ENCODE data around the gene MPL.
"Not testable (repeated sequence)": the region's sequence is repeated elsewhere in the genome, so short reads cannot be mapped to it uniquely, and the experiment has no call there.

MPL gene

GRCh38 chr1:43358121-43358745, 20.6 kb downstream of the MPL start:
- no peak for DNase-seq

DNA sequence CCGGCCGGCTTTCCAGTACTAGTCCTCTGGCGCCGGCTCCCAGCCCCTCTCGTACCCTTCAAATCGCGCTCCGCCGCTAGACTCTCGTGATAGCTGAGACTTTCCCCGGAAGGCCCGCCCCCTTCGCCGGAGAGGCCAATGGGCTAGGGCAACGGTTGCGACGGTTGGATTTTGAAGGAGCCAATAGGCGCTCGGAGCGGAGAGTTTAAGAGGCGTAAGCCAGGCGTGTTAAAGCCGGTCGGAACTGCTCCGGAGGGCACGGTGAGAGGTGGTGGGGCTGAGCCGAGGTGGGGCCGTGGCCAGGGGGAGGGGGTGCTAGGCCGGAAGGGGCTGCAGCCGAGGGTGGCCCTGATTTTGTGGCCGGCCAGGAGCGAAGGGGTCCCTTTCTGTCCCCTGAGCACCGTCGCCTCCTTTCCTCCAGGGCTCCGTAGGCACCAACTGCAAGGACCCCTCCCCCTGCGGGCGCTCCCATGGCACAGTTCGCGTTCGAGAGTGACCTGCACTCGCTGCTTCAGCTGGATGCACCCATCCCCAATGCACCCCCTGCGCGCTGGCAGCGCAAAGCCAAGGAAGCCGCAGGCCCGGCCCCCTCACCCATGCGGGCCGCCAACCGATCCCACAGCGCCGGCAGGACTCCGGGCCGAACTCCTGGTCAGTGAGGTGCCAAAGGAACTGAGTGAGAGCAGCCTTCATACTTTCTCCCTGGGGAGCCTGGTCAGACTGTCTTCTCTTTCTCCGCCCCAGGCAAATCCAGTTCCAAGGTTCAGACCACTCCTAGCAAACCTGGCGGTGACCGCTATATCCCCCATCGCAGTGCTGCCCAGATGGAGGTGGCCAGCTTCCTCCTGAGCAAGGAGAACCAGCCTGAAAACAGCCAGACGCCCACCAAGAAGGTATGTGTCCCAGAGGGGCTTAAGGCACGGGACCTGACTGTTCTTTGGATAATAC, 21.4 kb downstream of the MPL start, which contains the start of gene CDC20:
Gene CDC20, plus strand, starts transcription at position 236 of the 948 bp plus-strand sequence. Its CDS starts 235 bp downstream, at position 471.
- DNase-seq = peak; percentile 99

- no peak for DNase-seq
These were observed 22.1 kb downstream of the MPL start for GRCh38 chr1:43359696-43360095.

- no peak for DNase-seq
These were observed 23.0 kb downstream of the MPL start for GRCh38 chr1:43360616-43361015.

GRCh38 chr1:43363283-43363934, 25.8 kb downstream of the MPL start:
- DNase-seq = no peak

DNA sequence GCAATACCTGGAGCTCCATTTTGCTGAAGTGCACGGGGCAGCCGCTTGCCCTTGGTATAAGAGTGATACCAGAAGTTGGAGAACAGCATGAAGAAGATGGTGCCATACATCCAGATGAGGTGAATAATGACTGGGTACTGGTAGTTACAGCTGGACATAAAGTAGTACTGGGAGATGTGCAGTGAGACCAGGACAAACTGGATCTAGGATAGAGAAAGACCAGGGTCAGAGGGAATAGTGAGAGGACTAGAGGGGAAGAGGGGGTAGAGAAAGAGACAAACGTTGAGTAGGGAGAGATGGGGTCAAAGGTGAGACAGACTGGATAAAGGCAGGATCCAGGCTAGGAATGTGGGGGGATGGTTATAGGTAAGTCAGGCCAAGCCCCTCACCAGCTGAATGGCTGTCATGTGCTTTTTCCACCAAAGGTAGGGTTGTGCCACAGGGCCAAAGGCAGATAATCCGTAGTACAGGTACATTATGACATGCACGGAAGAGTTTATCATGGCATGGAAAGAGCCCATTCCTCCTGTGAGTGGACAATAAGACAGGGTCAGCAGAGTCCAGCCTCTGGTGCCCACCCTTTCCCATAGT, 26.4 kb downstream of the MPL start:
- no peak for DNase-seq

DNA sequence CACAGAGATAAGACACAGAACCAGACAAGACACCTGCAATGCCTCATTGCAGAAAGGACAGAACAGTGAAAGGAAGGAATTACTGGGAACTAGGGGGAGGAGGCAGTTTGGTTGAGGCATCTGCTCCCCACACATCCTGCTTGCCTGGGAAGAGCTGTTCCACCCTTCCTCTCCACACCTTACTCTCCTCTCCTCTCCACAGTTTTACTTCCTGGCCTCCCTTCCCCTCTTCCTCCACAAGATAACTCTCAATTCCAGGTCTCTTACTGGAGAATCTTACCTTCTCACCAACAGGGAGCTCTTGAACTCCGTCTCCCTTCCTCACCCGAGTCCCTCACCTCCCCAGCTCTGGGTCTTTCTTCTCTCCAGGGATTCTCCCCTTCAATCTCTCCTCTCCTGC, 28.1 kb downstream of the MPL start:
- DNase-seq = no peak

DNA sequence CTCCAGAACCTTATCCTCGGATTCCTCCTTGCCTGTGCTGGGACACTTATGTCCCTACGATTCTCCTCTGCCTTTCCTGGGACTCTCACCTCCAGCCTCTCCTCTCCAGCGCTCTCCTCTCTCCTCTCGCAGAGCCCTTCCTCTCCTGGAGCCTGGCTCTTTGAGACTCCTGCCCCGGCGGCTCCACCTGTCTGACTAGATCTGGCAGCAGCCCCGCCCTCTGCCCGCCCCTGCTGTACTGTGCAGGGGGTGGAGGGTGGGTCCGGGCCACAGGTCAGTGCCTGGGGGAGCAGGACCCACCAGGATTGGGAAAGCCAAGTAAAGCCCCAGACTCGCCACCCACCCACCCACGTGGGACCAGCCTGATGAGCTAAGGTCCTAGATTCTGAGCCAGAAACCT, 28.6 kb downstream of the MPL start:
- no peak for DNase-seq

- DNase-seq = peak; percentile 64
These were observed 29.0 kb downstream of the MPL start for GRCh38 chr1:43366601-43367025.

DNA sequence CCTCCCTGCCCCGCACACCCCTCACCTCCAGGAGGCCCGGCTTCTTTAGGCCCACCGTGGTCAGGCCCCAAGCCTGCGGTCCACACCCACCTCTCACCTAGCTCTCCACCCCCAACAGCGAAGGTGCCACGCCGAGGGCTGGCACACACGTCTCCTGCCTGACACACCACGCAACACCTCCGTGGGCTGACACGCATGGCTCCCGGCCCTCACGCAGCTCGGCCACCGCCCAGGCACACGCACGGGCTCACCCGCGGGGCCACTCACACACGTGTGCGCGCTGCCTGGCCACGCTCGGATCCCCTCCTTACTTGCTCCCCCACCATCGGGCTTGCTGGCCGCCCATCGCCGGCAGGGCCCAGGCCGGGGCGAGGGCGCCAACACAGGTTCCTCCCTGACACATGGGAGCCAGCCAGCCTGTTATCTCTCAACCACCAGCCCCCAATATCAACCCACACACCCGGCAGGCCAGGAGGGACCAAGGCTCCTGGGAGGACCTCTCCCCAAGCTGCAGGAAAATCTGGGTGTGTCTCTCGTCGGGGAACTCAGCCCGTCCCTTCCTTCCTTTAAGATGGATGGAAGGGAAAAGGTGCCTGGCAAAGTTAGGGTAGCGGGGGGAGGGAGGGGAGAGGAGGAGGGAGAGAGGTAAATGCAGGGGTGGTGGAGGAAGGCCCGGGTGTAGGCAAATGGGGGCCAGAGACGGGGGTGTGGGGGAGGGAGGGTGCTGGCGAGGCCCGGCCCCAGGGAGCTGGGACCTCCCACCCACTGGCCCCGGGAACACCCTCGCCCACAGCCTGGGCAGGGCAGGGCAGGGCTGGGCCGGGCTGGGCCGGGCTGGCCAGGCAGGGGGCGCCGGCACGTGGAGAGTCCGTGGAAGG, 29.6 kb downstream of the MPL start:
- peak; percentile 82 for DNase-seq

DNA sequence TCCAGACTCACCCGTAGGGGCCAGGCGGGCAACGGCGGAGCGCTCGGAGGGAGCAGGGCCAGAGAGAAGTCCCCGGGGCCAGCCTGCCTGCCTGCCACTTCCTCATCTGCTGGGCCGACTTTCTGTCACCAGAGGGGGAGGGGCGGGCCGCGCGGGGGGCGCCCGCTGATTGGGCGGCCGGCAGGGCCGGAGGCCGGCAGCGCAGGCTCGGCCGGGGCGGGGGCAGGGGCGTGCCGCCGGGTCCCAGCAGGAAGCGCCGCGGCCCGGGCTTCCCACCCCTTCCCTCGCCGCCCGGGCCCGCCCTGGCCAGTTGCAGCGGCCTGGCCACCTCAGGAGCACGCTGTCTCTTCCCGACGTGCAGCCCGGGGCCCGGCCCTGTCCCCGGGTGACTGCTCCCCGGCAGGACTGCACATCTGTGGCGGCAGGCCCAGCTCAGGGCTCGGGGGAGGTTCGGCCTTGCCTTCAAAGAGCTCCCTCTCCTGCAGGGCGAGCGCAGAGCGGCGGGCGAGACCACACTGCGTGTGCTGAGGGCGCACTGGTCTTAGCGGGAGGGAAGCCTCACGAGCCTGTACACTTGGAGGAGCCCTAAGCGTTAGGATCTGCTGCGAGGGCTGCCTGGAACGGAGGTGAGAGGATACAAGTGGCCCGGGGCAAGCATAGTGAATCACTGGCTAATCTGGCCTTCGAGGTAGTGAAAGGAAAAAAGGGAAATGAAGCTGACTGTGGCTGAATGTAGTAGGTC, 30.5 kb downstream of the MPL start, which contains the start of gene ELOVL1:
Gene ELOVL1, minus strand, starts transcription at position 108 of the 742 bp plus-strand sequence. CDS start 2,402 bp downstream, outside the sequence.
- peak; percentile 97 for DNase-seq

GRCh38 chr1:43368646-43369020, 31.0 kb downstream of the MPL start:
- no peak for DNase-seq

DNA sequence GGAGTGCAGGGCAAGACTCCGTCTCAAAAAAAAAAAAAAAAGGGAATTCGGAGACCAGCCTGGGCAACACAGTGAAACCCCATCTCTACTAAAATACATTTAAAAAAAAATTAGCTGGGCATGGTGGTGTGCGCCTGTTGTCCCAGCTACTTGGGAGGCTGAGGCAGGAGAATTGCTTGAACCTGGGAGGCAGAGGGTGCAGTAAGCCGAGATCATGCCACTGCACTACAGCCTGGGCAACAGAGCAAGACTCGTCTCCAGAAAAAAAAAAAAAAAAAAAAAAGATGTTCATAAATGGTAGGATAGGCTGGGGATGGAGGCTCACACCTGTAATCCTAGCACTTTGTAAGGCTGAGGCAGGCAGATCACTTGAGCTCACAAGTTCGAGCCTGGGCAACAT, 32.2 kb downstream of the MPL start:
- DNase-seq = not testable (repeated sequence)

- no peak for DNase-seq
These were observed 32.9 kb downstream of the MPL start for GRCh38 chr1:43370564-43370963.

- DNase-seq = no peak
These were observed 34.6 kb downstream of the MPL start for GRCh38 chr1:43372172-43372571.

- no peak for DNase-seq
These were observed 35.7 kb downstream of the MPL start for GRCh38 chr1:43373066-43373940.

GRCh38 chr1:43376723-43377235, 39.2 kb downstream of the MPL start:
- DNase-seq = no peak

GRCh38 chr1:43377831-43378230, 40.2 kb downstream of the MPL start:
- no peak for DNase-seq

DNA sequence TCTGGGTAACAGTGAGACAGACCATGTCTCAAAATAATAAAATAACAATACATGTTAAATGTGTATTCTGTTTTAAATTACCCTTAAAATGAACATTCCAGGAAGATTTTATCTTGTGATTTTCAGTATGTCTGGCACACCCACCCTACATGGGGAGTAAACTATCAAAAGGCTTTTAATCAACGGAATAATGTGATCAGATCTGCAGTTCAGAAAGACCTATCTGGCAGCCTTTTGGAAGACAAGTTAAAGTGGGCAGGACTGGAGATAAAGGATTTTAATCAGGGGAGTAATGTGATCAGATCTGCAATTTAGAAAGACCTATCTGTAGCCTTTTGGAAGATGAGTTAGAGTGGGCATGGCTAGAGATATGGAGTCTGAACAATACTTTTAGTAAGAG, 41.9 kb downstream of the MPL start:
- no peak for DNase-seq

DNA sequence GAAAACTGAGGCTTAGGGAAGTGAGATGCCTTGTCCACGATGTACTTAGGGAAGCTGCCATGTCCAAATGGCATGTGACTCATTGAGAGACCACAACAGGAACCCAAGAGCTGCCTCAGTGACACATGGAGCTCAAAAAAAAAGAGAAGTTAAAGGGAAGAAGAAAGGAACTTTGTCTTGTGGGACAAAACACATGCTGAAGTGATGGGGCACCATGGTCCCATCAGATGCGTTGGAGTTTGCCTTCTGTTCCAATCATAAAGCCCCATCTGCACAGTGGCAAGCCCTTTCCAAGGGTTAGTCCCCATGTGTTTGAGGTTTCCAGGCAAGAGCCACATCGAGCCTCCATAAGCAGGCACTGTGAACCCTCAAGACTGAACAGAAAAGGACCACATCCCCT, 44.0 kb downstream of the MPL start:
- DNase-seq = no peak
